OCI-LY3 (cell line): Measurements from ENCODE around the gene CHMP6.

ENCODE experiments used
- EZH2phosphoT487 ChIP-seq: fragments of 200-600 bp; shearing (Covaris generic); IDR thresholded peaks from 2 replicates; pipeline ENCODE4 v1.6.1; 2018; ENCODE audit warnings: antibody characterized with exemption, mixed run types, low read depth
- TF ChIP-seq, protein P1 (sequence below): fragments of 200-600, 300-600 bp; sonication (generic); IDR thresholded peaks from 2 replicates; pipeline ENCODE4 v1.5.1; 2014; ENCODE audit warnings: antibody characterized with exemption, low read length, low read depth

DNA sequence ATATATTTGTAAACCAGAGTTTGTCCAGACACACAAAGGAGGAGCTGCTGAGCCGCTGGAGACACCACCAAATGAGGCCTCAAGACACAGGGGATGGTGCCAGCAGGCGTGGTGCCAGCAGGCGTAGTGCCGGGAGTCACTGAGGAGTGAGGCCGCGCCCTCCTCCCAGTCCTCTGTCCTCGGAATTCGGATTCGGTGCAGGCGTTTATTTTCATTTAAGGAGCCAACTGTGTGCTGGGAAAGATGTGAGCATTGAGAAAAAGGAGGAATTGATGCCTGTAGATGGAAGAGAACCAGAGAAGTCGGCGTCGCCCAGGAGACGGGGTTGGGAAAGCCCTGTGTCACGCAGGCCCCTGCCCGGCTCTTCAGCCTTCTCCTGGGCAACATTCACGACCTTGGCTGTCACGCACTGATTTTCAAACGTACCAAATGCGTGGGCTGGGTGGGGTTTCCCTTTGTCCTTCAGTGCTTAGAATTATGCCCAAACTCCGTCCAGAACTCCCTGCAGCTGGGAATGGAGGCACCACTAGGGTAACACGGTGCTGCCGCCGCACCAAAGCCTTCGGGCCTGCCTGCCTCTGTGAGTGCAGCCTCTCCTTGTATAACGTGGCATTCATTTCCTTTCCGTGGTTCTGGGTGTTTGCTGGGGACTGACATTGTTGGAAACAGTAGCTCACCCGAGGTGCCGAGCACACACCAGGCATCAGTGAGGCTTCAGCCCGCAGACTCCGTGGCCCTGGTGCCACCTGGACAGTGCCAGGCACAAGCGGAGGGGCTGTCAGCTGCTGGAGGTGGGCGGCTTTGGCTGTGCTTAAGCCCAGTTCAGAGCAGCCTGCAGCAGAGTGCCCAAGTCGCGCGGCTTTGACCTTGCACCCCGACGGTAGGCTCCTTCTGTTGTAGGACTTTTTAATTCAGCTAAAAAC is 49.0 kb upstream of the CHMP6 start:
- TF ChIP-seq, protein P1, sequence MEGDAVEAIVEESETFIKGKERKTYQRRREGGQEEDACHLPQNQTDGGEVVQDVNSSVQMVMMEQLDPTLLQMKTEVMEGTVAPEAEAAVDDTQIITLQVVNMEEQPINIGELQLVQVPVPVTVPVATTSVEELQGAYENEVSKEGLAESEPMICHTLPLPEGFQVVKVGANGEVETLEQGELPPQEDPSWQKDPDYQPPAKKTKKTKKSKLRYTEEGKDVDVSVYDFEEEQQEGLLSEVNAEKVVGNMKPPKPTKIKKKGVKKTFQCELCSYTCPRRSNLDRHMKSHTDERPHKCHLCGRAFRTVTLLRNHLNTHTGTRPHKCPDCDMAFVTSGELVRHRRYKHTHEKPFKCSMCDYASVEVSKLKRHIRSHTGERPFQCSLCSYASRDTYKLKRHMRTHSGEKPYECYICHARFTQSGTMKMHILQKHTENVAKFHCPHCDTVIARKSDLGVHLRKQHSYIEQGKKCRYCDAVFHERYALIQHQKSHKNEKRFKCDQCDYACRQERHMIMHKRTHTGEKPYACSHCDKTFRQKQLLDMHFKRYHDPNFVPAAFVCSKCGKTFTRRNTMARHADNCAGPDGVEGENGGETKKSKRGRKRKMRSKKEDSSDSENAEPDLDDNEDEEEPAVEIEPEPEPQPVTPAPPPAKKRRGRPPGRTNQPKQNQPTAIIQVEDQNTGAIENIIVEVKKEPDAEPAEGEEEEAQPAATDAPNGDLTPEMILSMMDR: no peak
- TF ChIP-seq EZH2phosphoT487: no peak
